WTC11 (cell line): Measurements from ENCODE around the gene RTN4RL1.

Experiments used
- ATF6 ChIP-seq: sonication (generic); formaldehyde crosslinking; IDR thresholded peaks from 2 replicates; pipeline ENCODE4 v1.8.1; 2023; ENCODE audit warnings: mild to moderate bottlenecking, missing genetic modification reagents
- SMAD3 ChIP-seq: sonication (generic); formaldehyde crosslinking; IDR thresholded peaks from 2 replicates; pipeline ENCODE4 v1.8.0; 2022; ENCODE audit warnings: missing genetic modification reagents, mild to moderate bottlenecking, borderline replicate concordance
- SP1 ChIP-seq: sonication (generic); formaldehyde crosslinking; conservative IDR thresholded peaks from 2 replicates; pipeline ENCODE4 v1.8.1; 2022; ENCODE audit warnings: missing genetic modification reagents
- TEAD4 ChIP-seq: sonication (generic); formaldehyde crosslinking; IDR thresholded peaks from 2 replicates; pipeline ENCODE4 v1.8.0; 2022; ENCODE audit warnings: mild to moderate bottlenecking, missing genetic modification reagents
- TP53 ChIP-seq: sonication (generic); formaldehyde crosslinking; IDR thresholded peaks from 2 replicates; pipeline ENCODE4 v1.8.1; 2023; ENCODE audit warnings: mild to moderate bottlenecking, missing genetic modification reagents
- TF ChIP-seq, protein P1 (sequence below): sonication (generic); formaldehyde crosslinking; conservative IDR thresholded peaks from 2 replicates; pipeline ENCODE4 v1.8.1; 2022; ENCODE audit warnings: mild to moderate bottlenecking, missing genetic modification reagents
- TF ChIP-seq, protein P2 (sequence below): fragments of 200-600 bp; IDR thresholded peaks from 2 replicates; pipeline ENCODE4 v1.8.0; 2022; ENCODE audit warnings: antibody characterized with exemption
- TF ChIP-seq, protein P3 (sequence below): sonication (generic); formaldehyde crosslinking; IDR thresholded peaks from 2 replicates; pipeline ENCODE4 v1.8.0; 2022; ENCODE audit warnings: mild to moderate bottlenecking, missing genetic modification reagents
- TF ChIP-seq, protein P4 (sequence below): sonication (generic); formaldehyde crosslinking; IDR thresholded peaks from 2 replicates; pipeline ENCODE4 v1.8.1; 2022; ENCODE audit warnings: low read depth, missing genetic modification reagents, borderline replicate concordance
- TF ChIP-seq, protein P5 (sequence below): sonication (generic); formaldehyde crosslinking; IDR thresholded peaks from 2 replicates; pipeline ENCODE4 v1.8.0; 2022; ENCODE audit warnings: mild to moderate bottlenecking, missing genetic modification reagents

DNA sequence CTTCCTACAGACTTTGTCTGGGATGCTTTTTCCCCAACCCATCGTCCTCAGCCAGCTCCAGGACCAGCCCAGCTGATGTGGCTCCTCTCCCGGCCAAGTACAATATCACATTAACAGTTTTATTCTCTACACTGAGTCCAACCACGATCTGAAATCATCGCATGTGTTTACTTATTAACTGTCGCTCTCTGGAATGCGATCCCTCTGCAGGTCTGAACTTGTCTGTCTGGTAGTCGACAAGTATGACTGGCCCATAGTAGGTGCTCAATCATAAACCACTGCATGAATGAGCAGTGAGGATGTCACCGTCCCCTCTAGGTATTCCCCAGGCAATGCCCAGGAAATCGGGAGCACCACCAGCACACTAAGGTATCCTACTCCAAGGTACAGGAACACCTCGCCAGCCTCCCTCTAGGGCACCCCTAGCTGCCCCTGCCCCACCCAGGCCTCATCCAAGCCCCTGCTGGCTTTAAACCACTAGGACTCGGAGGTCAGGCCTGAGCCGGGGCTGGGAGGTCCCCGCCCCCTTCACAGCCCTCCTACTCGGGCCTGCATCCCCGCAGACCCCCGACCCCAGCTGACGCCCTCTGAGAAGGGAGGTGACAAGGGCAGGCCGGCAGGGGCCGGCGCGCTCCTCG is 27.7 kb downstream of the RTN4RL1 start:
- TF ChIP-seq, protein P1, sequence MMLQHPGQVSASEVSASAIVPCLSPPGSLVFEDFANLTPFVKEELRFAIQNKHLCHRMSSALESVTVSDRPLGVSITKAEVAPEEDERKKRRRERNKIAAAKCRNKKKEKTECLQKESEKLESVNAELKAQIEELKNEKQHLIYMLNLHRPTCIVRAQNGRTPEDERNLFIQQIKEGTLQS (CRISPR knock-in tag) = no peak
- no peak for TF ChIP-seq TEAD4
- TF ChIP-seq, protein P2, sequence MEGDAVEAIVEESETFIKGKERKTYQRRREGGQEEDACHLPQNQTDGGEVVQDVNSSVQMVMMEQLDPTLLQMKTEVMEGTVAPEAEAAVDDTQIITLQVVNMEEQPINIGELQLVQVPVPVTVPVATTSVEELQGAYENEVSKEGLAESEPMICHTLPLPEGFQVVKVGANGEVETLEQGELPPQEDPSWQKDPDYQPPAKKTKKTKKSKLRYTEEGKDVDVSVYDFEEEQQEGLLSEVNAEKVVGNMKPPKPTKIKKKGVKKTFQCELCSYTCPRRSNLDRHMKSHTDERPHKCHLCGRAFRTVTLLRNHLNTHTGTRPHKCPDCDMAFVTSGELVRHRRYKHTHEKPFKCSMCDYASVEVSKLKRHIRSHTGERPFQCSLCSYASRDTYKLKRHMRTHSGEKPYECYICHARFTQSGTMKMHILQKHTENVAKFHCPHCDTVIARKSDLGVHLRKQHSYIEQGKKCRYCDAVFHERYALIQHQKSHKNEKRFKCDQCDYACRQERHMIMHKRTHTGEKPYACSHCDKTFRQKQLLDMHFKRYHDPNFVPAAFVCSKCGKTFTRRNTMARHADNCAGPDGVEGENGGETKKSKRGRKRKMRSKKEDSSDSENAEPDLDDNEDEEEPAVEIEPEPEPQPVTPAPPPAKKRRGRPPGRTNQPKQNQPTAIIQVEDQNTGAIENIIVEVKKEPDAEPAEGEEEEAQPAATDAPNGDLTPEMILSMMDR = no peak
- no peak for TF ChIP-seq SP1 (CRISPR knock-in tag)
- TF ChIP-seq, protein P3, sequence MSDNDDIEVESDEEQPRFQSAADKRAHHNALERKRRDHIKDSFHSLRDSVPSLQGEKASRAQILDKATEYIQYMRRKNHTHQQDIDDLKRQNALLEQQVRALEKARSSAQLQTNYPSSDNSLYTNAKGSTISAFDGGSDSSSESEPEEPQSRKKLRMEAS (CRISPR knock-in tag) = no peak
- TF ChIP-seq ATF6 (CRISPR knock-in tag) = no peak
- no peak for TF ChIP-seq TP53 (CRISPR knock-in tag)
- no peak for TF ChIP-seq SMAD3 (CRISPR knock-in tag)
- TF ChIP-seq, protein P4, sequence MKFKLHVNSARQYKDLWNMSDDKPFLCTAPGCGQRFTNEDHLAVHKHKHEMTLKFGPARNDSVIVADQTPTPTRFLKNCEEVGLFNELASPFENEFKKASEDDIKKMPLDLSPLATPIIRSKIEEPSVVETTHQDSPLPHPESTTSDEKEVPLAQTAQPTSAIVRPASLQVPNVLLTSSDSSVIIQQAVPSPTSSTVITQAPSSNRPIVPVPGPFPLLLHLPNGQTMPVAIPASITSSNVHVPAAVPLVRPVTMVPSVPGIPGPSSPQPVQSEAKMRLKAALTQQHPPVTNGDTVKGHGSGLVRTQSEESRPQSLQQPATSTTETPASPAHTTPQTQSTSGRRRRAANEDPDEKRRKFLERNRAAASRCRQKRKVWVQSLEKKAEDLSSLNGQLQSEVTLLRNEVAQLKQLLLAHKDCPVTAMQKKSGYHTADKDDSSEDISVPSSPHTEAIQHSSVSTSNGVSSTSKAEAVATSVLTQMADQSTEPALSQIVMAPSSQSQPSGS (CRISPR knock-in tag) = no peak
- TF ChIP-seq, protein P5, sequence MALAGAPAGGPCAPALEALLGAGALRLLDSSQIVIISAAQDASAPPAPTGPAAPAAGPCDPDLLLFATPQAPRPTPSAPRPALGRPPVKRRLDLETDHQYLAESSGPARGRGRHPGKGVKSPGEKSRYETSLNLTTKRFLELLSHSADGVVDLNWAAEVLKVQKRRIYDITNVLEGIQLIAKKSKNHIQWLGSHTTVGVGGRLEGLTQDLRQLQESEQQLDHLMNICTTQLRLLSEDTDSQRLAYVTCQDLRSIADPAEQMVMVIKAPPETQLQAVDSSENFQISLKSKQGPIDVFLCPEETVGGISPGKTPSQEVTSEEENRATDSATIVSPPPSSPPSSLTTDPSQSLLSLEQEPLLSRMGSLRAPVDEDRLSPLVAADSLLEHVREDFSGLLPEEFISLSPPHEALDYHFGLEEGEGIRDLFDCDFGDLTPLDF (CRISPR knock-in tag) = no peak
